Activated T-helper 17 cell treated with anti-CD3 and anti-CD28 coated beads, Interleukin-2, amount 50 U/mL, for 72 hours (primary cell): Measurements from ENCODE around the gene CEP350. TPM values are rescaled to one million over a fixed set of nuclear protein-coding genes. Genes with fewer than 3 reads are reported as not detected.

Source experiments
- ATAC-seq: fragments of 150-1000 bp; cut with Tn5 transposase; replicated peaks from 2 replicates; pipeline ENCODE4 v1.10.0; 2021; ENCODE audit warnings: mild to moderate bottlenecking, moderate library complexity
- H3K27ac Mint-ChIP-seq: one replicate; pipeline ENCODE4 v1.8.0; 2022; ENCODE audit warnings: mixed read lengths
- H3K27me3 Mint-ChIP-seq: one replicate; pipeline ENCODE4 v1.8.0; 2022; ENCODE audit warnings: mixed read lengths
- H3K36me3 Mint-ChIP-seq: one replicate; pipeline ENCODE4 v1.8.0; 2022; ENCODE audit warnings: low read depth, mild to moderate bottlenecking, mixed read lengths
- H3K4me1 Mint-ChIP-seq: one replicate; pipeline ENCODE4 v1.8.0; 2022; ENCODE audit warnings: mixed read lengths
- H3K4me3 Mint-ChIP-seq: one replicate; pipeline ENCODE4 v1.8.0; 2022; ENCODE audit warnings: mild to moderate bottlenecking, mixed read lengths
- H3K9me3 Mint-ChIP-seq: one replicate; pipeline ENCODE4 v1.8.0; 2022; ENCODE audit warnings: mixed read lengths
- total RNA-seq, 2 donors: library from RNA; stranded (reverse); gene quantifications; one replicate each; pipeline ENCODE4 v1.2.3, GENCODE V29; 2022

The CEP350 gene
- 10 to 100 TPM; 52.6 to 61.6 TPM for total RNA-seq

GRCh38 chr1:179954493-179955286 lies at the start of gene CEP350:
CEP350 (plus strand) TSS chr1:179954810; CDS start chr1:179986182, 31,372 bp downstream.
- peak; percentile 93 for ATAC-seq
- H3K4me3 Mint-ChIP-seq: peak within 1 kb of the TSS; percentile 88
- no peaks in the 10 kb centered on the region for H3K9me3 Mint-ChIP-seq
- peak within 1 kb of the TSS; percentile 89 for H3K27ac Mint-ChIP-seq
- H3K36me3 Mint-ChIP-seq: no peaks in the 10 kb centered on the region
- H3K4me1 Mint-ChIP-seq: peaks cover 24% of the 10 kb centered on the region
- no peaks in the 10 kb centered on the region for H3K27me3 Mint-ChIP-seq

- no peak for ATAC-seq
- Mint-ChIP-seq H3K4me3 (no peak overlapping the region), H3K36me3 (peaks cover 96% of the 10 kb centered on the region), H3K27me3 (no peaks in the 10 kb centered on the region), H3K4me1 (peaks cover 3% of the 10 kb centered on the region), H3K27ac (no peak overlapping the region), H3K9me3 (no peaks in the 10 kb centered on the region)
Measured at GRCh38 chr1:179910934-179911333, 43.7 kb upstream of the CEP350 start.

- no peak overlapping the region for H3K4me3 Mint-ChIP-seq
- ATAC-seq: no peak
- H3K27me3 Mint-ChIP-seq: no peaks in the 10 kb centered on the region
- H3K27ac Mint-ChIP-seq: no peak overlapping the region
- H3K36me3 Mint-ChIP-seq: peaks cover 96% of the 10 kb centered on the region
- H3K4me1 Mint-ChIP-seq: peaks cover 3% of the 10 kb centered on the region
- no peaks in the 10 kb centered on the region for H3K9me3 Mint-ChIP-seq
Measured at GRCh38 chr1:179911812-179912211, 42.8 kb upstream of the CEP350 start.

GRCh38 chr1:179917601-179918429 lies 36.8 kb upstream of the CEP350 start:
- Mint-ChIP-seq H3K4me1 (peaks cover 9% of the 10 kb centered on the region), H3K36me3 (peaks cover 92% of the 10 kb centered on the region), H3K27me3 (no peaks in the 10 kb centered on the region), H3K9me3 (no peaks in the 10 kb centered on the region), H3K27ac (peak overlapping the region; percentile 73), H3K4me3 (peak overlapping the region; percentile 13)
- ATAC-seq: peak; percentile 83

GRCh38 chr1:179921472-179921871 lies 33.1 kb upstream of the CEP350 start:
- Mint-ChIP-seq H3K27me3 (no peaks in the 10 kb centered on the region), H3K4me1 (peaks cover 9% of the 10 kb centered on the region), H3K9me3 (no peaks in the 10 kb centered on the region), H3K4me3 (no peak overlapping the region), H3K27ac (no peak overlapping the region), H3K36me3 (peaks cover 57% of the 10 kb centered on the region)
- ATAC-seq: no peak

GRCh38 chr1:179921981-179922872 lies 32.4 kb upstream of the CEP350 start:
- peaks cover 9% of the 10 kb centered on the region for H3K4me1 Mint-ChIP-seq
- ATAC-seq: no peak
- H3K9me3 Mint-ChIP-seq: no peaks in the 10 kb centered on the region
- peaks cover 49% of the 10 kb centered on the region for H3K36me3 Mint-ChIP-seq
- H3K27ac Mint-ChIP-seq: no peak overlapping the region
- H3K27me3 Mint-ChIP-seq: no peaks in the 10 kb centered on the region
- no peak overlapping the region for H3K4me3 Mint-ChIP-seq

- Mint-ChIP-seq H3K27ac (no peak overlapping the region), H3K4me3 (no peak overlapping the region), H3K27me3 (no peaks in the 10 kb centered on the region), H3K9me3 (no peaks in the 10 kb centered on the region), H3K4me1 (peaks cover 4% of the 10 kb centered on the region), H3K36me3 (peaks cover 41% of the 10 kb centered on the region)
- no peak for ATAC-seq
Measured at GRCh38 chr1:179923029-179923428, 31.6 kb upstream of the CEP350 start.

- H3K4me3 Mint-ChIP-seq: no peak overlapping the region
- no peaks in the 10 kb centered on the region for H3K9me3 Mint-ChIP-seq
- H3K27me3 Mint-ChIP-seq: no peaks in the 10 kb centered on the region
- H3K4me1 Mint-ChIP-seq: no peaks in the 10 kb centered on the region
- H3K27ac Mint-ChIP-seq: no peak overlapping the region
- peaks cover 29% of the 10 kb centered on the region for H3K36me3 Mint-ChIP-seq
- ATAC-seq: no peak
Measured at GRCh38 chr1:179924268-179924667, 30.3 kb upstream of the CEP350 start.

GRCh38 chr1:179925302-179925701 lies 29.3 kb upstream of the CEP350 start:
- Mint-ChIP-seq H3K4me3 (no peak overlapping the region), H3K27ac (no peak overlapping the region), H3K27me3 (no peaks in the 10 kb centered on the region), H3K36me3 (peaks cover 19% of the 10 kb centered on the region), H3K9me3 (no peaks in the 10 kb centered on the region), H3K4me1 (no peaks in the 10 kb centered on the region)
- no peak for ATAC-seq

- Mint-ChIP-seq H3K4me3 (no peak overlapping the region), H3K36me3 (peaks cover 10% of the 10 kb centered on the region), H3K27me3 (no peaks in the 10 kb centered on the region), H3K9me3 (no peaks in the 10 kb centered on the region), H3K27ac (no peak overlapping the region), H3K4me1 (no peaks in the 10 kb centered on the region)
- ATAC-seq: no peak
Measured at GRCh38 chr1:179925922-179926849, 28.4 kb upstream of the CEP350 start.

GRCh38 chr1:179926850-179927205 lies 27.8 kb upstream of the CEP350 start:
- Mint-ChIP-seq H3K27me3 (no peaks in the 10 kb centered on the region), H3K27ac (no peak overlapping the region), H3K4me3 (no peak overlapping the region), H3K36me3 (peaks cover 3% of the 10 kb centered on the region), H3K4me1 (no peaks in the 10 kb centered on the region), H3K9me3 (no peaks in the 10 kb centered on the region)
- ATAC-seq: no peak

GRCh38 chr1:179929955-179930798 lies 24.4 kb upstream of the CEP350 start:
- Mint-ChIP-seq H3K4me3 (no peak overlapping the region), H3K27ac (no peak overlapping the region), H3K4me1 (no peaks in the 10 kb centered on the region), H3K36me3 (no peaks in the 10 kb centered on the region), H3K9me3 (no peaks in the 10 kb centered on the region), H3K27me3 (peaks cover 5% of the 10 kb centered on the region)
- no peak for ATAC-seq

GRCh38 chr1:179930867-179931266 lies 23.7 kb upstream of the CEP350 start:
- ATAC-seq: no peak
- no peaks in the 10 kb centered on the region for H3K36me3 Mint-ChIP-seq
- H3K4me3 Mint-ChIP-seq: no peak overlapping the region
- peaks cover 5% of the 10 kb centered on the region for H3K27me3 Mint-ChIP-seq
- no peaks in the 10 kb centered on the region for H3K4me1 Mint-ChIP-seq
- no peaks in the 10 kb centered on the region for H3K9me3 Mint-ChIP-seq
- H3K27ac Mint-ChIP-seq: no peak overlapping the region
